SK-N-SH treated with all-trans-retinoic acid at 6 μM for 48 hours (cell line): ENCODE data around the gene SF3A1.

Experiments used
- OSR1 ChIP-seq: fragments of 250-450 bp; sonication (Bioruptor Pico); IDR thresholded peaks from 2 replicates; pipeline ENCODE4 v1.8.0; 2022; ENCODE audit warnings: moderate library complexity, mild to moderate bottlenecking, inconsistent platforms
- SNAI2 ChIP-seq: fragments of 250-450 bp; sonication (Bioruptor Pico); IDR thresholded peaks from 2 replicates; pipeline ENCODE4 v1.5.0; 2020; ENCODE audit warnings: mild to moderate bottlenecking, moderate library complexity
- TF ChIP-seq, protein P1 (sequence below): fragments of 250-450 bp; sonication (Bioruptor Pico); IDR thresholded peaks from 2 replicates; pipeline ENCODE4 v1.5.0; 2020; ENCODE audit warnings: mild to moderate bottlenecking, moderate library complexity

DNA sequence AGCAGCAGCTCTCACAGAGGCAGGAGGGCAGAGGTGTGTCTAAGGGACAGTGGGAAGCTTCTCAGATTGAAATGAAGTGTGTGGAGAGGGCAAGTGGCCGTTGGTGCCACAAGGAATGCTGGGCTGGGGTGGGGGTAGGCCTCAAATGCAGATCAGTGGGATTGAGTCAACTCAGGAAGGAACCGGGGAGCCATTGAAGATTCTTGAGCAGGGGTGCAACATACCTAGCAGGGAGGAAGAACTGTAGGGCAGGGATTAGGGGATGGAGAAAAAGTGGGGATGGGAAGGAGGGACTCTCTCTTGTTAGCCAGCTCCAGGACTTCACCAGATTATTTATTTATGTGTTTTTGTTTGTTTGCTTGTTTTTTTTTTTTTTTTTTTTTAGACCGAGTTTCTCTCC, 37.2 kb upstream of the SF3A1 start:
- no peak for TF ChIP-seq OSR1 (CRISPR knock-in tag)
- TF ChIP-seq SNAI2 (CRISPR knock-in tag) = no peak
- TF ChIP-seq, protein P1, sequence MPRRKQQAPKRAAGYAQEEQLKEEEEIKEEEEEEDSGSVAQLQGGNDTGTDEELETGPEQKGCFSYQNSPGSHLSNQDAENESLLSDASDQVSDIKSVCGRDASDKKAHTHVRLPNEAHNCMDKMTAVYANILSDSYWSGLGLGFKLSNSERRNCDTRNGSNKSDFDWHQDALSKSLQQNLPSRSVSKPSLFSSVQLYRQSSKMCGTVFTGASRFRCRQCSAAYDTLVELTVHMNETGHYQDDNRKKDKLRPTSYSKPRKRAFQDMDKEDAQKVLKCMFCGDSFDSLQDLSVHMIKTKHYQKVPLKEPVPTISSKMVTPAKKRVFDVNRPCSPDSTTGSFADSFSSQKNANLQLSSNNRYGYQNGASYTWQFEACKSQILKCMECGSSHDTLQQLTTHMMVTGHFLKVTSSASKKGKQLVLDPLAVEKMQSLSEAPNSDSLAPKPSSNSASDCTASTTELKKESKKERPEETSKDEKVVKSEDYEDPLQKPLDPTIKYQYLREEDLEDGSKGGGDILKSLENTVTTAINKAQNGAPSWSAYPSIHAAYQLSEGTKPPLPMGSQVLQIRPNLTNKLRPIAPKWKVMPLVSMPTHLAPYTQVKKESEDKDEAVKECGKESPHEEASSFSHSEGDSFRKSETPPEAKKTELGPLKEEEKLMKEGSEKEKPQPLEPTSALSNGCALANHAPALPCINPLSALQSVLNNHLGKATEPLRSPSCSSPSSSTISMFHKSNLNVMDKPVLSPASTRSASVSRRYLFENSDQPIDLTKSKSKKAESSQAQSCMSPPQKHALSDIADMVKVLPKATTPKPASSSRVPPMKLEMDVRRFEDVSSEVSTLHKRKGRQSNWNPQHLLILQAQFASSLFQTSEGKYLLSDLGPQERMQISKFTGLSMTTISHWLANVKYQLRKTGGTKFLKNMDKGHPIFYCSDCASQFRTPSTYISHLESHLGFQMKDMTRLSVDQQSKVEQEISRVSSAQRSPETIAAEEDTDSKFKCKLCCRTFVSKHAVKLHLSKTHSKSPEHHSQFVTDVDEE (CRISPR knock-in tag) = no peak
